Cerebellar cortex (tissue), 1 donor: ENCODE data around the gene RUFY4.

Source experiments
- DNase-seq: peaks from one replicate; pipeline ENCODE4 v3.0.0-alpha.2; 2015; ENCODE audit warnings: low spot score

Gene RUFY4

DNA sequence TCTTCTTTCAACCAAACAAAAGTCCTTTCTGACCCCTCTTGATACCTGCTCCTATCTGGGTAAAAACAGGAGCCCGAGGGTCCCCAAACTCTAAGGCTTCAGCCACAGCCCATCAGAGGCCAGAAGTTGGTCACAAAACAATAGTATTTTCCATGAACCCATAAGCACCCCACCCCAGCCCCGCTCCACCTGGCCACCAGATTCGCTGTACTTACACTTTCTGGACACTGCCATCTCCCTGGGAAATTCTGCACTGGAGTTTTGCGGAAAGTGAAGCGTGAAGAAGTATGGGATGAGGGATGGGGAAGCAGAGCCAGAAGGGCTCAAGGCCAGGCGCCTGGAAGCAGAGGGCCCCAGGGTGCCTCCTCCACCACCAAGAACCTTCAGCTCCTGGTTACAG, 5.2 kb upstream of the RUFY4 start:
- DNase-seq, result no peak

DNA sequence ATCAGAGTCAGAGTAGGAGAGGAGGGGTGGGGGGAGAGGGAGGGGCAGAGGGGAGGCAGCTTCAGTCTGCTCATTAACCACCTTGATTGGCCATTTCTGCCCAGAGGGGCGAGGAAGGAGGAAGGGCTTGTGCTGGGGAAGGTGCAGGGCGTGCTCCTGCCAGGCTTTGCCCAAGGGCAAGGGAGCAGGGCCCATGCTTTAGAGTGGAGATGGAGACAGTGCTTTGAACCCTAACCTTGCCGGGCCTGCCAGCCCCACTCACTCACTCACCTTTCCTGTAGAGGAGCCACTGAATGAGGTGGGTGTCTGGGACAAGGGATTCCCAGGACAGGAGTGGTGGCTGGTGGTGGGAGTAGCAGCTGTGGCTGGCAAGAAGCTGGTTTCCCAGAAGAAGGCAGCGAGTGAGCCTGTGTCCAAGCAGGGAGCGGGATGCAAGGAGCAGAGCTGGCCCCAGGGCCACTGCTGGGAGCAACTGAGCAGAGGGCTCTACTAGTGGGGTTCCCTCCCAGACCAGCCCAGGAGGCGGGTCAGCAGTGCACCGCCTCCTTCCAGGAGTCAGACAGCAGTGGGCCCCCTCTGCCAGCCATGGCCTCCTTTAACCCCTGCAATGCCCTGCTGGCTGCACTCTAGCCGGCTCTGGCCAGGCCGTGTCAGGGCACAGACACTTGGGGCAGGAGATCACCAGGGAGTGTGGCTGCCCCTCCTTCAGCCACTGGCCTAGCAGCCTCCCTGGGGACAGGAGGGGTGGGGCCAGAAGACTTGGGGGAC, 3.6 kb upstream of the RUFY4 start:
- DNase-seq, result no peak

DNA sequence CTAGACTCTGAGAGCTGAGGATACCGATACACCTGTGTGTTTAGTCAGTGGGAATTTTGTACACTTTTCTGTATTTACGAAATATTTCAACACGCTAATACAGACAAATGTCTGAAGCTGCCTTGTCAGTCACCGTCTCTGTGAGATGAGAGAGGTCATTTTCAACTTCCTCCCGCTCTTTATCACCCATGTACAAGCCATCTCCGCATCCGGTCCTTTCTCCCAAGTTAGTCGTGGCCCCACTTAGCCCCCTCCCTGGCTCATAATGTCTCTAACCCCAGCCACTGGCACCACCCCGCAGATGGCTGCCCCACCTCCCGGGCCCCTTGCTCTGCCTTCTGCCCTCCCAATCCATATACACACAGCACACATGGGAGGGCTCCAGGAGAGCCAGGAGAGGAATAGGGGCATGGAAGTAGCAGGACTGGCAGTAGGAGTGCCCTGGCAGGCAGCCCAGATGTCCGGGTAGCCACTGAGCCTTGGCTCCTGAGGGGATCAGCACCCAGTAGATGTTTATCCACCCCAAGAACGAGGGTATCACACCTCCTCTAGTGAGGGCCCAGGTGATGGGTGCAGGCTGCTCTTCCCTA, 2.0 kb upstream of the RUFY4 start:
- DNase-seq, result no peak

DNA sequence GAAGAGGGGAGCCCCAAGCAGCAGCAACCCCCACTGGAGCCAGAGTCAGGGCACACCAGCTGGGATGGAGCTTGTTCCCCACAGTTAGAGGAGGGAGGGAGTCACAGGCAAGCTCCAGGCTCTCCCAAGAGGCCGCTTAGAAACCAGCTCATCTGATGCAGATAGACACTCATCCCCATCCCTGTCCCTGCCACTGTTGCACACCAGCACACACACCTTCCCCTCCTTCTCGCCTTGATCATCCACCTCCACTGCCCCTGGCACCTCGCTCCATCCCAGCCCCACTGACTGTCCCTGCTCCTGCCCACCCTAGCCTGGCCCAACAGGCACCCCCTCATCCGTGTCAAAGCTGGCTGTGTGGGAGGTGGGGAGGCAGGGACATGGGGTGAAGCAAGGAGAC, 1.5 kb upstream of the RUFY4 start:
- no peak for DNase-seq

DNA sequence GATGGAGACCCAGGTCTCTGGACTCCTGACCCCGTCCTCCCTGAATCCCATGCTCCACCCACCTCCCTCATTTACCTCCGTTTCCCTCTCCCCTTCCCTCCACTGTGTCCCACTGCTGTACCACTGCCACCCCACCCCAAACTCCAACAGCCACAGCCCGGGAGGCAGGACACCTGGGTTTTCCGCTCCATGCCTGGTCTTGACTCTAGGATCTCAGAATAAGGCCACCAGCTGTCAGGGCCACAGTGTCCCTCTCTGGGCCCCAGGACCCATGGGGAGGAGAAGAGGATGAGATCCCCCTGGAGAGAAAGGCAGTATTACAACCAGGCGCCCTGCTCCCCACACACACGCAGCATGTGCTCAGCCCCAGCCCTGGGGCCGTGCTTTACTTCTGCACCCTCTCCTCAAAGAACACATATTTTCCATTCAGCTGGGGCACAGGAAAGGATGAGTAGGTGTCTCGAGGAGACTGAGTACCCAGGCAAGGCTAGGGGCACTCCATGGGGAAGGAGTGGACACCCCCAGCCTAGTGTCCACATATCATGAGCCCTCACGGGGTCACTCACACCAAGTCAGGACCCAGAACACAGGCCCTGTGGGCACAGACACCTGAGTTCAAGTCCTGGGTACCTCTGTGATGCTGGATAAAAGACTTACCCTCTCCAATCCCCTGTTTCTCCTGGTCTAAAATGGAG, 700 bp downstream of the RUFY4 start:
- no peak for DNase-seq

DNA sequence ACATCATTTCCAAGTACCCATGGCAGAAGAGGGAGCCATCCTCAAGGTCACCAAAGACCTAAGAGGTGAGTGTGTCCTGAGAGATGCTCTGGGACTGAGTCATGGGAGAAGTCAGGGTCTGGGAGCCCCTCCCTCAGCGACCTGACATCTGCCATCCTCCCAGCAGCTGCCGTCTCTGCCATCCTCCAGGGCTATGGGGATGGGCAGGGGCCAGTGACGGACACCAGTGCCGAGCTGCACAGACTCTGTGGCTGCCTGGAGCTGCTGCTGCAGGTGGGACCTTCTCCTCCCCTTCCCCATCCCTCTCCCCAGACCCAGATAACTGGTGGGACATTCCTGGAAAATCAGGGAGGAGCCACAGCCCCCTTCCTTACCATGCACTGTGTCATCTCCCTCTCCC, 1.5 kb downstream of the RUFY4 start:
- DNase-seq, result no peak

DNA sequence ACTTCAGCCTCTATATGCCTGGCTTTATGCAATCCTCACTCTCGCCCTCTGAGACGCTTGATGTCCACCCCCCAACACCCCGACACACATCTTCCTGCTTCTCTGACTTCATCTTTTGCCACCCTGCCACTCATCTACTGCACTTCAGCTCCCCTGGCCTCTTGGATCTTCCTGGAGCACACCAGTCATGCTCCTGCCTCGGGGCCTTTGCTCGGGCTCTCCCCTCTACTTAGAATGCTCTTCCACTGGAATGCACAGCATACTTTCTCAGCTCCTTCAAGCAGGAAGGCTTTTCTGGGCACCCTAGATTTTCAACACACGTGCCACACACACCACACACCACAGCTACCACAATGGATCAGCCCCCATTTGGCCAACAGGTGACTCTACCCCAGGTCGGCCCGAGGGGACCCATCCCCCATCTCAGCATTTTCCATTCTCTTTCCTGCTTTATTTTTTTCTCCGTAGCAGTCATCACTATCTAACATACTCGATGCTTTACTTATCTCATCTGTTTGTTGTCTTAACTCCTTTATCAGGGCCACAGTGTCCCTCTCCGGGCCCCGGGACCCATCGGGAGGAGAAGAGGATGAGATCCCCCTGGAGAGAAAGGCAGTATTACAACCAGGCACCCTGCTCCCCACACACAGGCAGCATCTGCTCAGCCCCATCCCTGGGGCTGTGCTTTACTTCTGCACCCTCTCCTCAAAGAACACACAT, 2.3 kb downstream of the RUFY4 start:
- no peak for DNase-seq

DNA sequence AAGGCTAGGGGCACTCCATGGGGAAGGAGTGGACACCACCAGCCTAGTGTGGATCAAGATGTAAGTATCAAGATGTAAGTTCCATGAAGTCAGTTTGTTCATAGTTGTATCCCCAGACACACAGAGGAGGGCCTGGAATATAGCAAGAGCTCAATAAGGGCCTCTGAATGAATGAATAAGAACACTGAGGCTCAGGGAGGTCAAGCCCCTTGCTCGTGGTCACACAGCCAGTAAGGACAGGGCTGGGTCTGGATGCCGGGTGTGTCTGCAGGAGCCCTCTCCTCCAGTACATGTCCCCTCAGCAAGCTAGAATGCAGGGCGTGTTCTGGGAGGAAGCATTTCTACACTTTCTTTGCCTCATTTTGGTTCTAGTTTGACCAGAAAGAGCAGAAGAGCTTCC, 2.9 kb downstream of the RUFY4 start:
- DNase-seq, result no peak

DNA sequence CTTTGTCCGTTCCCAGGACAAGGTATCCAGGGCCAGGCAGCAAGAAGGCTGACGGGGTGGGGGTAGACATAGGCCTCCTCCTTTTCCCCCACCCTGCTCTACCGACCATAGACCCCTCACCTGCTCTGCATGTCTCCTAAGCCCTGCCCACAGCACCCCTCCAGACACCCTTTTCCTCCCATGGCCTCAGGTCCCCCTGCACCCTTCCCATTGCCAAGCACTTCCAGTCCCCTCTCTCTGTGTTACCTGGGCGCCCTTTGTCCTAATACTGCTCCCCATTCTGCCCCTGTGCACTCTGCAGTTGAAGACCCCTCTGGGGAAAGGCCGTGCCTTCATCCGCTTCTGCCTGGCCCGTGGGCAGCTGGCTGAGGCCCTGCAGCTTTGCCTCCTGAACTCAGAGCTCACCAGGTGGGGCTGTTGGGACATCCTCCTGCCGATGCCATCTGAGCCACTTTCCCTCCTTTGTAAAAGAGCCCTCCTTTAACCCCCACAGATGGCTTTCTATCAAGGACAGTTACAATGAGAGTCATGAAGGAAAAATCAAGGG, 3.5 kb downstream of the RUFY4 start:
- no peak for DNase-seq

DNA sequence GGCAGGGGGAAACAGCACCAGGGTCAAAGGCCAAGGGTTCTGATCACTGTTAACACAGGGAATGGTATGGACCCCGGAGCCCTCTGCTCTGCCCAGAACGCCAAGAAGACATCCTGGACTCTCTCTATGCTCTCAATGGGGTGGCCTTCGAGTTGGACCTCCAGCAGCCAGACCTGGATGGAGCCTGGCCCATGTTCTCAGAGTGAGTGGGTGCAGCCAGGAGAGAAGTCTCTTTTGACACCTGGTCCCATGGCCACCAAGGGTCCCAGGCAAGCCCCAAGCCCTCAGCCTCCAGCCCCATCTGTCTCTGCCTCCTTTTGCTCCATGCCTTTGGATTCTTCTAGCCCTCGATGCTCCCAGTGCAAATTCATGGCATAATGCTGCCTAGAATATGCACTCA, 4.1 kb downstream of the RUFY4 start:
- DNase-seq, result no peak

DNA sequence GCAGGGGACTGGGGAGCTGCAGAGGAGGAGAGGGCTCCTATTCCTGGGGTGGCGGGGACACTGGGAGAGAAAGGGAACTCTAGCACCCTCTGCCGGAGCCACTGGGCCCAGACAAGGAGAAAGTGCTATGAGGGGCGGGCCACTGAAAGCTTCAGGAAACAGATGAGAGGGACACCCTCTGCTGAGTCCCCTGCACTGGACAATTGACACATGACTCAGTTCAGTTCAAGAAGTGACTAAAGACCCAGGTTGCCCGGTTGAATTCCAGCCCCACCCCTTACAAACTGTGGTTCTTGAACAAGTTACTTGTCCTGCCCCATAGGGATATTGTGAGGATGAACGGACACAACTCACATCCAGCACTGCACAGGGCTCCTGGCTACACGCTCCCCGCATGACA, 5.0 kb downstream of the RUFY4 start:
- peak; percentile 5 for DNase-seq

DNA sequence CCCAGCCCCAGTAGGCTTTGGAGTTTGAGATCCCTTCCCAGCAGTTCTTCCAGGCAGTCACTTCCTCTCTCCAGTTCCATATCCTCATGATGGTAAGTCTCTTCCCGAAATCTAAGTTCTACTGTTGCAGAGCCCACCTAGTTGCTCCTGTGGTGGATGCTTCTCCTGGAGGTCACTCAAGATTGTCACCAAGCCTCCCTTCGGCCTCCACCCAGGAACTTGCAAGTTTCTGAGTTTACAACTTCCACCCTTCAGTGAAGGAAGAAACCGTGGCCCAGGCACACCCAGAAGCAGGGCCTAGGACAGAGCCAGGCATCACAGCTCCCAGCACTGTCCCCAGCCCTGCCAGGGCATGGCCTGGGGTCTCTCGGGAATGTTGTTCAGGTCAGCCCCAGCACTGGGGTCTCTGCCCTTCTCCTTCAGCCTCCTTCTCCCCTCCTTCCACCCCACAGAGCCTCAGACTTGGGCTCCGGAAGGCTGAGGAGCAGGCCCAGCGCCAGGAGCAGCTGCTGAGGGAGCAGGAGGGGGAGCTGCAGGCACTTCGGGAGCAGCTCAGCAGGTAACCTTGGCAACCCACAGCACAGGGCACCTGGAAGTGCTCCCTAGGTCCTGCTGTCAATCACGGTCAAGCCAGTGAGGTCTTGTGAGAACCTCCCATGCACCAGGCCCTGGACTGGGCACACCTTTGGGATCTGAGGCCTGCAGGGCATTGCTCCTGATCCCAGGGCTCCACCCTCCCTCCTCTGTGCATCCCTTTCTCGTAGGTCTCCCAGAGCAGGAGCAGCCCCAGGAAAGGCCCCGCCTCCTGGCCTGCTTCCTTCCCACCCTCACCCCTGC, 7.1 kb downstream of the RUFY4 start:
- DNase-seq, result no peak

DNA sequence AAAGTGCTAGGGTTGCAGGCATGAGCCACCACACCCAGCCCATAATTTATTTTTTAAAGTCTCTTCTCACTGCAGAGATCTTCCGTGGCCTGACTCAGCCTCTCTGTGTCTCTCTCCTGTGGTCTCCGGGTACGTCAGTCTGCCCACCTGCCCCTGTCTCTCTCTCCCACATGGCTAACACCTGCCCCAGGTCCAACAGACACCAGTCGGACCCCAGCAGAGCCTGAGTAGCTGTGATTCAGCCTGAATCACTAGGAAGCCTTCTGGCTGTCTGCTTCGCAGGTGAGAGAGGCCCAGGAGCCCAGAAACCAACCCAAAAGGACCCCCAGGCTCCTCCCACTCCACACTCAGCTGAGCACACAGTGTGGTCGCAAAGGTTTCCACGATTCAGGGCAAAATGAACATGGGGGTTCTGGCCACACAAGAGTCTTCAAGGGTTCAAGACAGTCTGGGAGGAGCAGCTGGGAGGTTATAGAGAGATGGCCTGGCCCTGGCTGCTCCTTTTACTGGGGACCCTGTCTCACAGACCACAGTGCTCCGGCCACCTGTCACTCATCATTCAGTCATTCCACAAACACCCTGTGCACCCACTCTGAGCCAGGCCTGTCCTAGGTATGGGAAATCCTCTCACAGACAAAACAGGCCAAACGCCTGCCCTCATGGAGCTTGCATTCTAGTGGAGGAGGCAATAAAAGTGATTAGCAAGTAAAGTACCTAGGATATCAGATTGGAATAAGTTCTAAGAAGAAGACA, 8.6 kb downstream of the RUFY4 start:
- no peak for DNase-seq

DNA sequence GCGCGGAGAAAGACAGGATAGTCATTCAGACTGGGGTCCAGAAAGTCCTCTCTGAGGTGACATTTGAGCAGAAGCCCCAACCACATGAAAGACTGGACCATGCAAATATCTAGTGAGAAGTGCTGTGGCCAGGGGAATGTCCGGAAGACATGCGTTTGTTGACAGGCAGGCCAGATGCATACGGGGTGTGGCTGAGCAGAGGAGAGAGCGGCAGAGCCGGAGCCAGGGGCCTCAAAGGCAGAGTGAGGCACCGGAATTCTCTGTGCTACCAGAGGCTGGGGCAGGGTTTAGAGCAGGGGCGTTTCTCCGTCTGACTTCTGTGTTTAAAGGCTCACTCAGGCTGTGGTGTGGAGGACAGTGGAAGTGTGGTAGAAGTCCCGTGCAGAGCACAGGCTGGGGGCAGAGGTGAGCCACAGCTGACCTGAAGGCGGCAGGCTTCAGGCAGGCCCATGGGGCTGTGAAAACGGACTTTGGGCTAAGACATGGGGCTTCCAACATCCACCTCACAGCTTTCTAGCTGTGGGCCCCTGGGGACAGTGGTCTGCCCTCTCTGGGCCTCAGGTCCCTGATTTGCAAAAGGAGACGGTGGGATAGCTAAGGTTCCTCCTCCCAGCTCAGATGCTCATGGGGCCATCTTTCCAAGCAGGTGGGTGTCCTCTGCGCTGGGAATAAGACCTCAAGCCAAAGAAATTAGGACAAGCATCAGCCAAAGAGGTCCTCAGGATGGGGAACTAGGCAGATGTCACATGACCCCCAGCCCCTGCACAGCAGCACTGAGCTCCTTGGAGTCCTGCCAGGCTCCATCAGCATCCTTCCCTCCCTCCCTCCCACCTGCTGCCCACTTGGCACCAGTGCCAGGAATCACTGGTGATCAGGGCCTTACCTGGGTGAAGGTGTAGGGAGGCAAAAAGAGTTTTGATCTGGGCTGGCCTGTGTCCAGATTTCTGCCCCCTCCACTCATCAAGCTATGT, 11.2 kb downstream of the RUFY4 start:
- no peak for DNase-seq

DNA sequence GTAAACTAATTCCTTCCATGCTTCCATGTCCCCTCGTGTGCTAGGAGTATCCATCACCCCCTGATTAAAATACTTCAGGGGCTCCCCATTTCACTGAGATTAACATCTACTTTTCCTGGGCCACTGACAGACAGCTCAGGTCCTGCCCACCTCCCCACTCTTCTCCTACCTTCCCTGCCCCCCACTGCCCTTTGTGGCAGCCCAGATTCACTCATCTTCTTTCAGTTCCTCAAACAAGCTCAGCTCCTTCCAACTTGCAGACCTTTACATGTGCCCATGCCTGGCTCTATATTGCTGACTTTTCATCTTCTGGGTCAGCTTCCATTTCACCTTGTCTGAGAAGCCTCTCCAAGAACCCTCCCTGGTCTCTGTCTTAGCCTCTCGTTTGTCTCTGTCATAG, 12.0 kb downstream of the RUFY4 start:
- DNase-seq, result no peak

DNA sequence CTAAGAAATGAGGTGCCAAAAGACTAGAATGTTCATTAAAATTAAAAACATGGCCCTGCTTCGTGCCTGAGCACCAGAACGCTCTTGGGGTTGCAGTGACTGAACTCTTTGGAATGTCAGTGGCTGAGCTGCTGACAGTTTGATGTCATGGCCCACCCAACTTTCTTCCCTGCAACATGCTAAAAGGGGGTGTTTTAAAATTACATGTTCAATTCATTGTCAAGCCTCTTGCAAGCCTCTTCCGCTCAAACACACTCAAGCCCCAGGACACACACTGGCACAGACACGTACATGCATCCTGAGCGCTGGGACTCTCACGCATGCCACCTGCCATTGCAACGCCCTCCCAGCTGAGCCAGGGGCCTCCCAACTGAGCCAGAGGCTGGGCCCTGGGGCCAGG, 12.6 kb downstream of the RUFY4 start:
- DNase-seq, result no peak

DNA sequence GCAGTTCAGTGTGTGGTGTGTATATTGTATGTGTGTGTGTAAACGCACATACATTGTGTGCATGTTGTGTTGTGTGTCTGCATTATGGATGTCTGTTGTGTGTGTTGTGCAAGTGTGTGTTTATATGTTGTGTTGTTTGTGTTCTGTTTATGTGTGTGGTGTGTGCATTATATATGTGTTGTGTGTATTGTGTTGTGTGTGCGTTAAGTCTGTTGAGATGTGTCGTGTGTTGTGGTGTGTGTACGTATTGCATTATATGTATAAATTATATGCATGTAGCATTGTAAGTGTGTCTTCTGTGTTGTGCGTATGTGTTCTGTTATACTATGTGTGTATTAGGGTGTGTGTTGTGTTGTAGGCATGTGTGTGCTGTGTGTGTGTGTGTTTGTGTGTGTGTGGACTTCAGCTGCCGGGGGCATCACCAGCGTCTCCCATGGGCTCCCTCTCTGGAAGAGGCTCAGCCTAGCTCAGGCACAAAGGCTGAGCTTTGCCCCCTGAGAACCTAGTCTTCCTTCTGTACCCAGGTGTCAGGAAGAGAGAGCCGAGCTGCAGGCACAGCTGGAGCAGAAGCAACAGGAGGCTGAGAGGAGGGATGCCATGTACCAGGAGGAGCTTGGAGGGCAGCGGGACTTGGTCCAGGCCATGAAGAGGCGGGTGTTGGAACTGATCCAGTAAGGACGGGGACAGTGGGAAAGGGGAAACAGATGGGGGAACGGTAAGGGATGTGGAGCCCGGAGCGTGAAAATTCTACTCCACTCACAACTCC, 13.7 kb downstream of the RUFY4 start:
- DNase-seq, result no peak

DNA sequence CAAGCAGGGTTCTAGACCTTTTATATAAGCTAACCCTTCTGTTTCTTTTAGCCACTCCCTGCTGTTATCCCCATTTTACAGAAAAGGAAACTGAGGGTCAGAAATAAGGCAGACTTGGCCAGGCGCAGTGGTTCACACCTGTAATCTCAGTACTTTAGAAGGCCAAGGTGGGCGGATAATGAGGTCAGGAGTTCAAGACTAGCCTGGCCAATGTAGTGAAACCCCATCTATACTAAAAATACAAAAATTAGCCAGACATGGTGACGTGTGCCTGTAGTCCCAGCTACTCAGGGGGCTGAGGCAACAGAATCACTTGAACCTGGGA, 14.3 kb downstream of the RUFY4 start:
- DNase-seq, result no peak

DNA sequence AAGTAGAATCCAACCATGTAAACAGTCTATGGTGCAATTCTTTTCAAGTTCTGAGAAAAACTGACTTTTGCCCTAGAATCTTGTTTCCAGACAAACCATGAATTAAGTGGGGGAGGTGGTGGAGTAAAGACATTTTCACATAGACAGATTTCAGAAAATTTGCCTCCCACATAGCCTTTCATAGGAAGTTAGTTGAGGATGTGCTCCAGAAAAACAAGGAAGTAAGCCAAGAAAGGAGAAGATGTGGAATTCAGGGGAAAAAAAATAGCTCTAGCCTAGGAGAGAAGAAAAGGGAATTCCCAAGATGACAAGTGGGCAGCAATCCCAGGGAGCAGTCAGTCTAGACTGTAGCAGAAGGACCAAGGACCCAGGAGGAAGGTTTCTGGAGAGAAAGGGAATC, 17.4 kb downstream of the RUFY4 start:
- DNase-seq, result no peak
